Measurements from ENCODE around the gene AFF4.

AFF4 gene

GRCh38 chr5:132826424-132827082 is 136.9 kb downstream of the AFF4 start:
- no peak overlapping the region for H3K4me3 ChIP-seq (ENCODE audit: control insufficient read depth, low read depth, low read length)
- DNase-seq (ENCODE audit: low read depth): no peak
- no peak for TF ChIP-seq CTCF (IDR thresholded peaks at IDR 0.05; ENCODE audit: control insufficient read depth, insufficient read depth, low read depth, low read length, missing control alignments)

- no peak for DNase-seq (ENCODE audit: low read depth)
- H3K4me3 ChIP-seq (ENCODE audit: control insufficient read depth, low read depth, low read length): no peak overlapping the region
- TF ChIP-seq CTCF (IDR thresholded peaks at IDR 0.05; ENCODE audit: control insufficient read depth, insufficient read depth, low read depth, low read length, missing control alignments): no peak
Measured at GRCh38 chr5:132825834-132826391, 137.5 kb downstream of the AFF4 start.

All from AG09309 (cell line).